Activated CD8-positive, alpha-beta memory T cell treated with anti-CD3 and anti-CD28 coated beads for 1 hour (primary cell): Measurements from ENCODE around the gene TSPAN2.
A peak's percentile ranks its signal among the peaks of the same experiment; 100 is the strongest.

Experiments used
- DNase-seq, 2 donors: peaks; one replicate each; pipeline ENCODE4 v3.0.0-alpha.2; 2020; ENCODE audit warnings: low read depth in 1 of 2; ENCODE audit errors: extremely low read depth in 1 of 2

TSPAN2 gene

GRCh38 chr1:115089420-115090185, at the start of gene TSPAN2:
Gene TSPAN2 (minus strand): TSS chr1:115089503. CDS start chr1:115089432, 71 bp downstream.
- peak; percentile 8 to 56 for DNase-seq

- peak; percentile 5 to 47 for DNase-seq
Observed at GRCh38 chr1:115138973-115139372, 49.7 kb upstream of the TSPAN2 start.

GRCh38 chr1:115138271-115138670, 49.0 kb upstream of the TSPAN2 start:
- no peak for DNase-seq

- DNase-seq, result no peak
Observed at GRCh38 chr1:115137191-115137590, 47.9 kb upstream of the TSPAN2 start.

GRCh38 chr1:115136706-115137105, 47.4 kb upstream of the TSPAN2 start:
- no peak for DNase-seq

GRCh38 chr1:115136106-115136505, 46.8 kb upstream of the TSPAN2 start:
- DNase-seq, result no peak

- no peak for DNase-seq
Observed at GRCh38 chr1:115135681-115136080, 46.4 kb upstream of the TSPAN2 start.

- DNase-seq, result no peak
Observed at GRCh38 chr1:115134850-115135480, 45.7 kb upstream of the TSPAN2 start.

- DNase-seq, result no peak
Observed at GRCh38 chr1:115134231-115134630, 44.9 kb upstream of the TSPAN2 start.

- DNase-seq, result no peak
Observed at GRCh38 chr1:115133440-115133839, 44.1 kb upstream of the TSPAN2 start.

- DNase-seq, result no peak
Observed at GRCh38 chr1:115130786-115131185, 41.5 kb upstream of the TSPAN2 start.

GRCh38 chr1:115129071-115129640, 39.9 kb upstream of the TSPAN2 start:
- DNase-seq, result no peak

- DNase-seq, result no peak
Observed at GRCh38 chr1:115127539-115127938, 38.2 kb upstream of the TSPAN2 start.

GRCh38 chr1:115126516-115126915, 37.2 kb upstream of the TSPAN2 start:
- DNase-seq, result no peak

GRCh38 chr1:115123116-115123515, 33.8 kb upstream of the TSPAN2 start:
- no peak for DNase-seq

- no peak for DNase-seq
Observed at GRCh38 chr1:115121793-115122192, 32.5 kb upstream of the TSPAN2 start.

- DNase-seq, result no peak
Observed at GRCh38 chr1:115120296-115120695, 31.0 kb upstream of the TSPAN2 start.

GRCh38 chr1:115118611-115119010, 29.3 kb upstream of the TSPAN2 start:
- DNase-seq, result no peak

- no peak for DNase-seq
Observed at GRCh38 chr1:115118086-115118485, 28.8 kb upstream of the TSPAN2 start.

GRCh38 chr1:115117298-115117697, 28.0 kb upstream of the TSPAN2 start:
- DNase-seq, result no peak

GRCh38 chr1:115116512-115116911, 27.2 kb upstream of the TSPAN2 start:
- DNase-seq, result no peak

GRCh38 chr1:115115521-115116161, 26.3 kb upstream of the TSPAN2 start:
- no peak for DNase-seq
